Kidney epithelial cell (primary cell): ENCODE measurements around the gene AGER. TPM values are rescaled to one million over a fixed set of nuclear protein-coding genes. Genes with fewer than 3 reads are reported as not detected.

ENCODE experiments used
- DNase-seq: peaks from one replicate; pipeline ENCODE4 v3.0.0-alpha.2; 2010; ENCODE audit warnings: low read depth
- H3K27me3 ChIP-seq: 2 replicates; pipeline ENCODE4 v1.6.0; 2011; ENCODE audit warnings: low read length; ENCODE audit not compliant: control insufficient read depth, insufficient read depth
- H3K36me3 ChIP-seq: 2 replicates; pipeline ENCODE4 v1.5.1; 2011; ENCODE audit warnings: low read length; ENCODE audit not compliant: control insufficient read depth, insufficient read depth
- H3K4me3 ChIP-seq: 2 replicates; pipeline ENCODE4 v1.5.1; 2011; ENCODE audit warnings: low read depth, mild to moderate bottlenecking, control low read depth, low read length
- total RNA-seq: library from RNA; depleted of rRNA; stranded (reverse); fragments of >200 nt; gene quantifications from 2 replicates; pipeline ENCODE4 v1.2.3, GENCODE V29; 2015
- TF ChIP-seq, protein P1 (sequence below): IDR thresholded peaks from 2 replicates; pipeline ENCODE4 v1.5.1; 2011; ENCODE audit warnings: mild to moderate bottlenecking, moderate library complexity, low read length, control low read depth, inconsistent platforms; ENCODE audit not compliant: insufficient read depth, poor library complexity, severe bottlenecking

Gene AGER
- total RNA-seq, 1 donor from 2014 or later: 0.25 TPM

DNA sequence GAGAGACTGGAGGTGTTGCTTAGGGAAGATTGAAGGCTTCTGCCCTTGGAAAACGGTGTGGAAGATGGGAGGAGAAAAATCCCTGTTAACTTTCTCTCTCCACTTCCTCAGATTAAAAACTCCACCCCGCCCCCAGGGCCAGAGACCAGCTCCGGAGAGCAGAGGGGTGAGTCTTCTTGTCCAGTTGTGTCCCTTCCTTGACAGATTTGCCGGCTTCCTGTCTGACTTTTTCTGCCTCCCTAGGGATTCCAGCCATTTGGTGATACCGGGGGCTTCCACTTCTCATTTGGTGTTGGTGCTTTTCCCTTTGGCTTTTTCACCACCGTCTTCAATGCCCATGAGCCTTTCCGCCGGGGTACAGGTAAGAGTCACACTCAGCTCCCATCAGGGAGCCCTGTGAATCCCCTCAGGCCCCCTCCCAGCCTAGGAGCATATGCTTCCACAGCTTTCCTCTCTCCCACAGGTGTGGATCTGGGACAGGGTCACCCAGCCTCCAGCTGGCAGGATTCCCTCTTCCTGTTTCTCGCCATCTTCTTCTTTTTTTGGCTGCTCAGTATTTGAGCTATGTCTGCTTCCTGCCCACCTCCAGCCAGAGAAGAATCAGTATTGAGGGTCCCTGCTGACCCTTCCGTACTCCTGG, 4.2 kb downstream of the AGER start:
- DNase-seq: no peak
- Histone ChIP-seq H3K36me3 (no peaks in the 10 kb centered on the region), H3K27me3 (no peaks in the 10 kb centered on the region), H3K4me3 (no peak overlapping the region)
- TF ChIP-seq, protein P1, sequence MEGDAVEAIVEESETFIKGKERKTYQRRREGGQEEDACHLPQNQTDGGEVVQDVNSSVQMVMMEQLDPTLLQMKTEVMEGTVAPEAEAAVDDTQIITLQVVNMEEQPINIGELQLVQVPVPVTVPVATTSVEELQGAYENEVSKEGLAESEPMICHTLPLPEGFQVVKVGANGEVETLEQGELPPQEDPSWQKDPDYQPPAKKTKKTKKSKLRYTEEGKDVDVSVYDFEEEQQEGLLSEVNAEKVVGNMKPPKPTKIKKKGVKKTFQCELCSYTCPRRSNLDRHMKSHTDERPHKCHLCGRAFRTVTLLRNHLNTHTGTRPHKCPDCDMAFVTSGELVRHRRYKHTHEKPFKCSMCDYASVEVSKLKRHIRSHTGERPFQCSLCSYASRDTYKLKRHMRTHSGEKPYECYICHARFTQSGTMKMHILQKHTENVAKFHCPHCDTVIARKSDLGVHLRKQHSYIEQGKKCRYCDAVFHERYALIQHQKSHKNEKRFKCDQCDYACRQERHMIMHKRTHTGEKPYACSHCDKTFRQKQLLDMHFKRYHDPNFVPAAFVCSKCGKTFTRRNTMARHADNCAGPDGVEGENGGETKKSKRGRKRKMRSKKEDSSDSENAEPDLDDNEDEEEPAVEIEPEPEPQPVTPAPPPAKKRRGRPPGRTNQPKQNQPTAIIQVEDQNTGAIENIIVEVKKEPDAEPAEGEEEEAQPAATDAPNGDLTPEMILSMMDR: no peak

DNA sequence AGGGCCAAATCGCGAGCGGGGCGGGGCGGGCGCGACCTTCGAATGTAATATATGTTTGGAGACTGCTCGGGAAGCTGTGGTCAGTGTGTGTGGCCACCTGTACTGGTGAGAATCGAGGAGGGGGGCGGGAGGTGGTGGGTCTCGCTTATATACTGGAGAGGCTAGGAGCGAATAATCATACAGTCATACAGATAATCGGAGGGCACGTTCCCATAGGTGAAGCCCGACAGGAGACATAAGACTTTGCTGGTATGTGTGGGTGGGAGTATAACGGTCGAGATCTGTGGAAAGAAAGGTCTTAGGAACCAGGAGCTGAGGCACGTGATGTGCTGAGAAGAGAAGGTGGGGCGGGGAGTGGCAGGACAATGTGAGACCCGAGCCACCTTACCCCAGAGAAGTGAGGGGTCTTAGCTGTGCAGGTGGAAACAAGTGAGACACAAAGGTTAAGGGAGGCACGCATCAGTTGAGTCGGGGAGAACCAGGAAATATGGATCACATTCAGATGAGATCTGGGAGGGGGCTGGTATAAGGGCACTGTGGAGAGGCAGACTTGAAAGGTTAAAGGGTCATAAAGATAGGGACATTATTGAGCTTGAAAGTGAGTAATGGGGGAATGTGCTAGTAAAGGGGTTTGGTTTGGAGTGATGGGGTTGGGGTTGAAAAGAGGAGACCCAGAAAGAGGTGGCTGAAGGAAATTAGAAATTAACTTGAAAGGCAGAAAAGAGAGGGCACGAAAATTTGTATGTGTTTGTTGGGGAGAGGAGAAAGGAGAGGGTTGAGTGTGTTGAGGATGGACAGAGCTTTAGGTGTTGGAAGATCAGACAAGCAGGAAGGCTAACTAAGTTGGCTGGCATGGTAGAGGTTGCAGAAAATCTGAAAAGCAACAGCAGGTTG, 5.3 kb downstream of the AGER start:
- Histone ChIP-seq H3K27me3 (no peaks in the 10 kb centered on the region), H3K4me3 (peak overlapping the region; percentile 99), H3K36me3 (no peaks in the 10 kb centered on the region)
- DNase-seq: no peak
- TF ChIP-seq, protein P1: no peak

DNA sequence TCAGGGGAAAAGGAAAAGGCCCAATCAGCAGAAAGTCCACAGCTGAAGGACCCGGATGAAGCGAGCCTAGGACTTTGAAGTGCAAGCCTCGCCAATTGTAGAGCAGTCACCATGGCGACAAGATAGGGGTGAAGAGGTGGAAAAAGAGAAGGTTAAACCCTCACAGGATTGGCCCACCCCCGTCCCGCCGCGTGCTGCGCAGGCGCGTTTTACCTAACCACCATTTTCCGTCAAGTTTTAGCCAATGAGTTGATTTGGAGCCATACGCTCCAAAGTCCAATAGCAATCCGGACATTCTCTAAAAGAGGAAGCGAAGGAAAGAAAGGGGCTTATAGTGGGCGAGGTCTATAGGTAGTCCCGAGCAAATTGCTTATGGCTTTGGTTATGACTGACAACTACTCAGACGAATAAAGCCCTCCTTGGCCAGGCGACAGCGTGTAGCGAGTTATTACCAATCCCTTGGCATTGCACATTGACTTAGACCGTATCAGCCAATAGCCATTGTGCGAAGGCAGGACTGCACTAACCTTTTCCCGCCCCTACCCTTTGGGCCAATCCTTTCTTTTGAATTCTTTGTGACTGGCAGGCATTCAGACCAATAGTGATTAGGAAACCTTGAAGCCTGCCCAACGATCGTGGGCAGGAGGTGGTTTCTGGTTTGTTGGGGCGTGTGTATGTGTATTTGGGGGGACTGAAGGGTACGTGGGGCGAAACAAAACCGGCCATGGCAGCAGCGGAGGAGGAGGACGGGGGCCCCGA, 6.1 kb downstream of the AGER start, which contains the start of gene RNF5:
RNF5 (plus strand) TSS at position 618 of the 759 bp plus-strand sequence; CDS start at position 725, 107 bp downstream.
- Histone ChIP-seq H3K27me3 (no peaks in the 10 kb centered on the region), H3K36me3 (no peaks in the 10 kb centered on the region), H3K4me3 (peak within 1 kb of the TSS; percentile 99)
- TF ChIP-seq, protein P1: no peak
- peak; percentile 100 for DNase-seq

DNA sequence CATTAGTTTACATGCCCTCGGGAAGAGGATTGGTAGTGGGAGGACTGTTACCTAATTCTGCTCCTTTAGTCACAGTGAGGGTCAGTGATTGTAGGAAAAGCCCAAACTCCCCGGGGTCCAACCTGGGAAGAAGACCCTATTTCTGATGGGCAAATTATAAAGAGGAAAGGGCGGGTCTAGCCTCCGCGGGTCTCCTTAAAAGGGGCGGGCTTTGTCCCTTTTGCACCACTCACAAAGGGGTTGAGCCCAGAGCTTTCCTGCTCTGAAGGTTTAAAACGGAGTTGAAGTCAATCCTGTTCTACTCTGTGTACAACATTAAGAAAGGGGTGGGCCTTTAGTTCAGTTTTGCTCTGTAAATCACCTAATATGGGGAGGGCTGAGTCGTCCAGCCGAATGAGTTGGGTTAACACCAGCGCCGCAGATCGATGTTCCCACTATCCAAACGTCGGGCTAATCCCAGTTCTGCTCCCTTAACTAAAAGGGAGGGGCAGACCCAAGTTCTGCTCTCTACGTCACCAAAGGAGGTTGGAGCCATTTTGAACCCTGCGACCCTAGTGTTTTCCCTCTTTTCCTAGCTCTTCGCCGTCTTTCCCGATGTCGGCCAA, 6.8 kb downstream of the AGER start:
- DNase-seq: no peak
- no peaks in the 10 kb centered on the region for H3K27me3 ChIP-seq
- H3K4me3 ChIP-seq: peak overlapping the region; percentile 99
- H3K36me3 ChIP-seq: no peaks in the 10 kb centered on the region
- TF ChIP-seq, protein P1: no peak

DNA sequence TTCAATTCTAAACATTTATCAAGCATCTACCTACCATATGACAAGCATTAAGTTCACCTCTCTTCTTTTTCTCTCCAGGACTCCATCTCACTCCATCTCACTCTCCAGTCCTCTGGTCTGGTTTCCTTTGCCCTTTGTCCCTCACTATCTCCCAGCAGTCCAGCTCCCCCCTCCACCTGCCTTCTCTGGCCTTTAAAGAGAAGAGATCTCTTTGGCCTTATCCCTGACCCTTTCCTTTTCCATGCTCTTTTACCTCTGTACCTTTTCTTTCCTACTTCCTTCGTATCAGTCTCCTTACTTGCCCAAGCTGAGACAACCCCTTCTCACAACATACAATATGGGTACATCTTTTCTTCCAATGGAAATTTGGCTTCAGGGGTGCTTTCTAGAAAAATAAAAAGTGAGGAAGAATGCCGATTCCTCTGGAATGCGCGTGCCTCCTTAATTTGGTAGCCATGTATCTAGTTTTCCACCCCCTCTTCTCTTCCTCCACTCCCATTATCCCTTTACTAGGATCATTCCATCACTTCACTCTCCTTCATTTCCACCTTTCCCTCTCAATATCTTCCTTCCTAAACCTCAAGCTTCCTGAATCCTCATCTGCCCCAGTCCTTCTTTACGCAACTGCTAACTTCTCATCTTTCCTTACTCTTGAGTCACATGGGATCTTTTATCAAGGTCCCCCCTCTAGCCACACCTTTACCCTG, 7.4 kb downstream of the AGER start:
- Histone ChIP-seq H3K4me3 (peak overlapping the region; percentile 99), H3K27me3 (no peaks in the 10 kb centered on the region), H3K36me3 (no peaks in the 10 kb centered on the region)
- DNase-seq: no peak
- TF ChIP-seq, protein P1: no peak
